SJCRH30 (cell line): ENCODE measurements around the gene DIP2B. TPM values are rescaled to one million over a fixed set of nuclear protein-coding genes. Genes with fewer than 3 reads are reported as not detected.
A peak's percentile ranks its signal among the peaks of the same experiment; 100 is the strongest.

Experiments used
- DNase-seq, 2 experiments: peaks; one replicate each; pipeline ENCODE4 v3.0.0-alpha.2; 2015 to 2020
- H3K27ac ChIP-seq: fragments of 250-450 bp; sonication (Bioruptor Pico); 2 replicates; pipeline ENCODE4 v1.5.1; 2020; ENCODE audit warnings: mild to moderate bottlenecking, moderate library complexity
- H3K27me3 ChIP-seq: fragments of 250-450 bp; sonication (Bioruptor Pico); 2 replicates; pipeline ENCODE4 v1.5.1; 2020; ENCODE audit warnings: mild to moderate bottlenecking, moderate library complexity
- H3K36me3 ChIP-seq: fragments of 250-450 bp; sonication (Bioruptor Pico); 2 replicates; pipeline ENCODE4 v1.5.1; 2020; ENCODE audit warnings: mild to moderate bottlenecking, moderate library complexity
- H3K4me1 ChIP-seq: fragments of 250-450 bp; sonication (Bioruptor Pico); 2 replicates; pipeline ENCODE4 v1.5.1; 2020; ENCODE audit warnings: mild to moderate bottlenecking, moderate library complexity
- H3K4me3 ChIP-seq: fragments of 250-450 bp; sonication (Bioruptor Pico); 2 replicates; pipeline ENCODE4 v1.5.1; 2020; ENCODE audit warnings: mild to moderate bottlenecking, moderate library complexity
- H3K9me3 ChIP-seq: fragments of 250-450 bp; sonication (Bioruptor Pico); replicated peaks from 2 replicates; pipeline ENCODE4 v1.5.1; 2020; ENCODE audit warnings: mild to moderate bottlenecking, moderate library complexity
- total RNA-seq: library from RNA; depleted of rRNA; stranded (reverse); fragments of >200 nt; shearing (Covaris generic); gene quantifications from 2 replicates; pipeline ENCODE4 v1.2.3, GENCODE V29; 2014

DIP2B gene
- total RNA-seq, 1 experiment from 2014 or later: 37.1 TPM

- no peaks in the 10 kb centered on the region for H3K9me3 ChIP-seq
- peaks cover 10% of the 10 kb centered on the region for H3K36me3 ChIP-seq
- no peak overlapping the region for H3K27ac ChIP-seq
- H3K4me1 ChIP-seq: no peaks in the 10 kb centered on the region
- H3K27me3 ChIP-seq: no peaks in the 10 kb centered on the region
- H3K4me3 ChIP-seq: no peak overlapping the region
- no peak for DNase-seq
Measured at GRCh38 chr12:50633955-50634354, 129.2 kb downstream of the DIP2B start.

GRCh38 chr12:50634379-50634778 lies 129.6 kb downstream of the DIP2B start:
- H3K9me3 ChIP-seq: no peaks in the 10 kb centered on the region
- no peaks in the 10 kb centered on the region for H3K4me1 ChIP-seq
- peaks cover 10% of the 10 kb centered on the region for H3K36me3 ChIP-seq
- H3K27ac ChIP-seq: no peak overlapping the region
- no peak overlapping the region for H3K4me3 ChIP-seq
- H3K27me3 ChIP-seq: no peaks in the 10 kb centered on the region
- no peak for DNase-seq

- peak; percentile 53 to 56 for DNase-seq
- H3K4me1 ChIP-seq: no peaks in the 10 kb centered on the region
- peaks cover 8% of the 10 kb centered on the region; the same call in 1 of the 2 replicates for H3K36me3 ChIP-seq
- no peak overlapping the region for H3K4me3 ChIP-seq
- H3K27ac ChIP-seq: no peak overlapping the region
- H3K27me3 ChIP-seq: no peaks in the 10 kb centered on the region
- no peaks in the 10 kb centered on the region for H3K9me3 ChIP-seq
Measured at GRCh38 chr12:50635364-50635763, 130.6 kb downstream of the DIP2B start.

- Histone ChIP-seq H3K27ac (no peak overlapping the region), H3K4me1 (no peaks in the 10 kb centered on the region), H3K36me3 (0 out of 2 replicates have a peak, but pooled peaks cover 6% of the 10 kb centered on the region), H3K27me3 (no peaks in the 10 kb centered on the region), H3K9me3 (no peaks in the 10 kb centered on the region), H3K4me3 (no peak overlapping the region)
- no peak for DNase-seq
Measured at GRCh38 chr12:50635857-50636256, 131.1 kb downstream of the DIP2B start.

- H3K27me3 ChIP-seq: no peaks in the 10 kb centered on the region
- no peaks in the 10 kb centered on the region for H3K9me3 ChIP-seq
- no peak overlapping the region for H3K27ac ChIP-seq
- DNase-seq: no peak
- 0 out of 2 replicates have a peak, but pooled peaks cover 6% of the 10 kb centered on the region for H3K36me3 ChIP-seq
- no peaks in the 10 kb centered on the region for H3K4me1 ChIP-seq
- H3K4me3 ChIP-seq: no peak overlapping the region
Measured at GRCh38 chr12:50636505-50636904, 131.7 kb downstream of the DIP2B start.

- peak in 1 of 2 experiments; percentile 62 for DNase-seq
- H3K4me3 ChIP-seq: no peak overlapping the region
- no peaks in the 10 kb centered on the region for H3K4me1 ChIP-seq
- no peaks in the 10 kb centered on the region for H3K9me3 ChIP-seq
- H3K36me3 ChIP-seq: 0 out of 2 replicates have a peak, but pooled peaks cover 5% of the 10 kb centered on the region
- no peaks in the 10 kb centered on the region for H3K27me3 ChIP-seq
- H3K27ac ChIP-seq: no peak overlapping the region
Measured at GRCh38 chr12:50637870-50638481, 133.2 kb downstream of the DIP2B start.

- Histone ChIP-seq H3K4me3 (no peak overlapping the region), H3K36me3 (0 out of 2 replicates have a peak, but pooled peaks cover 3% of the 10 kb centered on the region), H3K9me3 (no peaks in the 10 kb centered on the region), H3K27ac (no peak overlapping the region), H3K27me3 (no peaks in the 10 kb centered on the region), H3K4me1 (no peaks in the 10 kb centered on the region)
- DNase-seq: no peak
Measured at GRCh38 chr12:50638482-50638880, 133.7 kb downstream of the DIP2B start.

GRCh38 chr12:50639721-50640120 lies 134.9 kb downstream of the DIP2B start:
- Histone ChIP-seq H3K27me3 (no peaks in the 10 kb centered on the region), H3K9me3 (no peaks in the 10 kb centered on the region)
- no peak for DNase-seq

GRCh38 chr12:50640321-50640939 lies 135.6 kb downstream of the DIP2B start:
- no peaks in the 10 kb centered on the region for H3K27me3 ChIP-seq
- no peak overlapping the region for H3K4me3 ChIP-seq
- peaks cover 7% of the 10 kb centered on the region; the same call in 1 of the 2 replicates for H3K36me3 ChIP-seq
- no peak overlapping the region for H3K27ac ChIP-seq
- DNase-seq: no peak
- no peaks in the 10 kb centered on the region for H3K4me1 ChIP-seq
- H3K9me3 ChIP-seq: no peaks in the 10 kb centered on the region

More at GRCh38 chr12:50639721-50640120, 134.9 kb downstream of the DIP2B start:
- Histone ChIP-seq H3K27ac (no peak overlapping the region), H3K4me3 (no peak overlapping the region), H3K4me1 (no peaks in the 10 kb centered on the region), H3K36me3 (peaks cover 7% of the 10 kb centered on the region; the same call in 1 of the 2 replicates)

GRCh38 chr12:50641566-50641965 lies 136.8 kb downstream of the DIP2B start:
- Histone ChIP-seq H3K9me3 (no peaks in the 10 kb centered on the region), H3K27me3 (no peaks in the 10 kb centered on the region)

GRCh38 chr12:50642035-50642451 lies 137.3 kb downstream of the DIP2B start:
- no peaks in the 10 kb centered on the region for H3K27me3 ChIP-seq
- H3K4me3 ChIP-seq: no peak overlapping the region
- peaks cover 4% of the 10 kb centered on the region; the same call in 1 of the 2 replicates for H3K36me3 ChIP-seq
- no peaks in the 10 kb centered on the region for H3K9me3 ChIP-seq
- no peaks in the 10 kb centered on the region for H3K4me1 ChIP-seq
- H3K27ac ChIP-seq: peak overlapping the region; percentile 14; the same call in 1 of the 2 replicates
- DNase-seq: peak; percentile 14 to 55

More at GRCh38 chr12:50641566-50641965, 136.8 kb downstream of the DIP2B start:
- DNase-seq: no peak
- no peak overlapping the region for H3K4me3 ChIP-seq
- no peak overlapping the region for H3K27ac ChIP-seq
- no peaks in the 10 kb centered on the region for H3K4me1 ChIP-seq
- peaks cover 4% of the 10 kb centered on the region; the same call in 1 of the 2 replicates for H3K36me3 ChIP-seq

GRCh38 chr12:50642761-50643160 lies 138.0 kb downstream of the DIP2B start:
- Histone ChIP-seq H3K27ac (no peak overlapping the region), H3K4me1 (no peaks in the 10 kb centered on the region)

GRCh38 chr12:50647031-50647430 lies 142.2 kb downstream of the DIP2B start:
- no peak overlapping the region for H3K27ac ChIP-seq
- H3K36me3 ChIP-seq: peaks cover 7% of the 10 kb centered on the region; the same call in 1 of the 2 replicates
- H3K9me3 ChIP-seq: no peaks in the 10 kb centered on the region
- no peaks in the 10 kb centered on the region for H3K4me1 ChIP-seq
- DNase-seq: no peak
- H3K4me3 ChIP-seq: no peak overlapping the region
- no peaks in the 10 kb centered on the region for H3K27me3 ChIP-seq

More at GRCh38 chr12:50642761-50643160, 138.0 kb downstream of the DIP2B start:
- Histone ChIP-seq H3K4me3 (no peak overlapping the region), H3K9me3 (no peaks in the 10 kb centered on the region), H3K27me3 (no peaks in the 10 kb centered on the region), H3K36me3 (peaks cover 7% of the 10 kb centered on the region; the same call in 1 of the 2 replicates)
- DNase-seq: no peak

GRCh38 chr12:50647479-50647878 lies 142.7 kb downstream of the DIP2B start:
- Histone ChIP-seq H3K4me3 (no peak overlapping the region), H3K4me1 (no peaks in the 10 kb centered on the region), H3K27me3 (no peaks in the 10 kb centered on the region), H3K36me3 (peaks cover 7% of the 10 kb centered on the region; the same call in 1 of the 2 replicates), H3K27ac (no peak overlapping the region), H3K9me3 (no peaks in the 10 kb centered on the region)
- DNase-seq: no peak

- 0 out of 2 replicates have a peak, but pooled peaks cover 3% of the 10 kb centered on the region for H3K36me3 ChIP-seq
- no peak for DNase-seq
Measured at GRCh38 chr12:50650285-50650684, 145.5 kb downstream of the DIP2B start.

More at GRCh38 chr12:50650285-50650684, 145.5 kb downstream of the DIP2B start:
- Histone ChIP-seq H3K4me3 (no peak overlapping the region), H3K4me1 (no peaks in the 10 kb centered on the region), H3K9me3 (no peaks in the 10 kb centered on the region), H3K27ac (no peak overlapping the region), H3K27me3 (no peaks in the 10 kb centered on the region)
